Stimulated activated CD4-positive, alpha-beta T cell treated with anti-CD3 and anti-CD28 coated beads, TNF-alpha, amount 100 ng/mL, for 1 hour (primary cell): ENCODE results near the gene RABGAP1L.
"Not testable (repeated sequence)": the region's sequence is repeated elsewhere in the genome, so short reads cannot be mapped to it uniquely, and the experiment has no call there.

Experiments used
- DNase-seq, 3 donors: peaks; one replicate each; pipeline ENCODE4 v3.0.0-alpha.2; 2020; ENCODE audit warnings: low read depth in 3 of 3, low spot score in 1 of 3

Gene RABGAP1L

DNA sequence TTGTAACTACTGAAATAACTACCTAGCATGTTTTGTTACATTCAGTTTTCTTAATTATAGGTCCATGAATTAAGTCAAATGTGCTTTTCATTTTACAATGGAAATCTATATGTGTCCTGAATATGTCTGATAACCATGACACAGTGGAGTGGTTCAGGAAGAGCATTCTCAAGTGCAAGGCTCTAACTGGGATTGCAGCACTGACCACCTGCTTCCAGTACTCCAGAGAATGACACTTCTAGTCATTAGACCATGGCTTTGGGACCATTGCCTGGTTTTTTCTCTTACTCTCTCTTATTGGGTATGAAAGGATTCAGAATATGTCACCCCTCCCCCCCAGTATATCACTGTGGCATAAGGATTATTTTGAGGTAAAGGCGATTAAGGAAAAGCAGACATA is 635.5 kb downstream of the RABGAP1L start:
- no peak for DNase-seq

DNA sequence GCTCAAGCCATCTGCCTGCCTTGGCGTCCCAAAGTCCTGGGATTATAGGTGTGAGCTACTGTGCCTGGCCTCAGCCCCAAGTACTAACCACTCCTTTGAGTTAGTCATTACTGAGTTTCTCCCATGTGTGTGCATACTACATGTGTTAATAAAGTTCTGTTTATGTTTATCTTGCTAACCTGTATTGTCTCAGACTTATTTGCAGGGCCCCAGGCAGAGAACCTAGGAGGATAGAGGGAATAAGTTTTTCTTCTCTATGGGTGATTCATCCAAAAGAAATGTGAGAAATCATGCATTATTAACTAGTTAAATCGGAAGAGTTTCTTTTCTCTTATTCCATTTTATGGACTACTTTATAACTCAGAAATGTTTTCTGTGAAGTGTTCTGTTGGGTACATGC is 636.5 kb downstream of the RABGAP1L start:
- no peak for DNase-seq

DNA sequence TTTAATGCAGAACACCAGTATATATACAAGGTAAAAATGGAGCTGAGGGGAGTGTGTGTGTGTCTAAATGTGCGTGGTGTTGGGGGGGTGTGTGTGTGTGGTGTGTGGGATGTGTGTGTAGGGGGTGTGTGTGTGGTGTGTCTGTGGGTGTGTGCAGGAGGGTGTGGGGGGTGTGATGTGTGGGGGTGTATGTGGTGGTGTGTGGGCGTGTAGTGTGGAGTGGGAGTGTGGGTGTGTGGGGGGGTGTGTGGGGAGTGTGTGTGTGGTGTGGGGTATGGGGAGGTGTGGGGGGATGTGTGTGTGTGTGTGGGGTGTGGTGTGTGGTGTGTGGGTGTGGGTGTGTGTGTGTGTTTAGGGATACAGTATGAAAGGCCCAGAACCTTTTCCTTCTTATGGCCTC is 638.1 kb downstream of the RABGAP1L start:
- no peak for DNase-seq

DNA sequence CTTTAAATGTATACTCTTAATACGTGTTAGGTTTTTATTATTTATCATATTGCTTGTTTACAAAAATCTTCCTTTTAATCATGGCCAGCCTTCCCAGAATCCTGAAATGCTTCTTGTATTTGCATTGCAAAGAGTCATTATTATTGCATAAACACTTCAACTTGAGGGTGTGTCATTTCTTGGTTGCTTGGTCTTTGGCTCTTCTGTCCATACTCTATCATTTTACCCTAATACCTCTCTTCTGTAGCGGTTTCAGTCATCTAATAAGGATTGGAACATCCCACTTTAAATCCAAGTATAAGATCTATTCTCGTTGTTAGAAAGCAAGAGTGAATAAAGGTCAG is 639.8 kb downstream of the RABGAP1L start:
- no peak for DNase-seq

DNA sequence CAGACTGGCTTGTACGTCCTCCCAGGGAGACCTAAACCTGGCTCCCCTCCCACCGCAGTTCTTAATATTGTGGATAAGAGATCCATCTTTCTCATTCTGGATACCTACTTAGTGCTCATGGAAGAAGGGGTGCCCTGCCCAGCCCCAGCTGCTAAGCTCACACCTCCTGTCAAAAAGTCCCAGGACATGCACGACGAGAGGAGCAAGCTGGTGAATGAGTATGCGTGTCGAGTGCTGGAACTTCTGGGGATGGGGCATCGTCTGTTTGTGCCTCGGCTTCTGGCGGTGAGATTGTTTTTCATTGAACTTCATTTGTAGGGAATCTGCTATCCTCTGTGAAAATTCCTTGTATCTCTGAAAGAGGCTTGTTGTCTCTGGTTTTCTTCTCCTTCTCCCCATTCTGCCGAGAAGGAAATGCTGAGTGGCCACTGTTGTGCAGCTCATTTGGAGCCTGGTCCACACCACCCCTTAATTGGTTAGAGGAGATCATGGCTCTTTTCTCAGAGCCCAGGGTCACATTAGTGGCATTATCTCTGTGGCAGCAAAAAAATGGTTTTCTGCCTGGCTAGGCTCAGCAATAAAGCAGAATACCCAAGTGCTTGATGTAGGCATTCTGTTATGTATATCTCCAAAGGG is 641.0 kb downstream of the RABGAP1L start:
- no peak for DNase-seq

DNA sequence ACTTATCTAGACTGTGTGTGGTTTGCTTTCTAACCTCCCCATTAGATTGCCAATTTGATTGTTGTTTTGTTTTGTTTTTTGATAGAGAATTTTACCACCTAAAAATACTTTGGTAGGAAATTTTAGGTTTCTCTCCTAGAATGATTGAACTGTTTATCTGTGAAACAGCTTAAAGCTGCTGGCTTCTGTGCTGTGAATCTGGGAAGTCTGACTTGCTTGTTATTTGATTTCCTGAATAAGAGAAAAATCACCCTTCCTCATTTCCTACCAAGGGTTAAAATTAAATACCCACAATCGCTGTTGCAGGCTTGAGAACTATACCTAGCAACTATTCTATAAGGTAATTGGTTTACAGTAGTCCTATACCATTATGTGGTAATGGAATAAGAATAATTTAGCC is 641.6 kb downstream of the RABGAP1L start:
- DNase-seq, result no peak

DNA sequence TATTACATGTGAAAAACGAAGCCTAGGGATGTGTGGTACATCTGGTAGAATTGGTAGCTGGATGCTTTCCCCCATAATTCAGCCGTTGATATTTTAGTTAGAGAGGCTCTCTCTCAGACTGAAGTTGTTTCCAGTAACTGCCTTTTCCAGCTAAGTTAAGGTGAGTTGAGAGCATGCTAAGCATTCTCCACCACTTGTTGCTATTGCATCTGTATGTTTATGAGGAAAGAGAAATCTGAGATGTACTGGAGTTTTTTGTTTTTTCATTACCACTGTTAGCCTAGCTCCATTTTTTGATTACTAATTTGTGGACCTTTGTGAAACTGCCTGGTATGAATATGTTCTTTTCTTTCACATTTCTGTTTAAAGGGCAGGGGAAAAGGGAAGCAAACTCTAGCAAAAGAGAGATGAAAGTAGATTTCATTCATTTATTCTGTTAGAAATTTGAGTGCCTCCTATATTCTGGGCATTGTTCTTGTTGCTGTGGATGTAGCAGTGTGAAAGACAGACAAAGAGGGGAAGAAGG is 650.5 kb downstream of the RABGAP1L start:
- DNase-seq, result no peak

DNA sequence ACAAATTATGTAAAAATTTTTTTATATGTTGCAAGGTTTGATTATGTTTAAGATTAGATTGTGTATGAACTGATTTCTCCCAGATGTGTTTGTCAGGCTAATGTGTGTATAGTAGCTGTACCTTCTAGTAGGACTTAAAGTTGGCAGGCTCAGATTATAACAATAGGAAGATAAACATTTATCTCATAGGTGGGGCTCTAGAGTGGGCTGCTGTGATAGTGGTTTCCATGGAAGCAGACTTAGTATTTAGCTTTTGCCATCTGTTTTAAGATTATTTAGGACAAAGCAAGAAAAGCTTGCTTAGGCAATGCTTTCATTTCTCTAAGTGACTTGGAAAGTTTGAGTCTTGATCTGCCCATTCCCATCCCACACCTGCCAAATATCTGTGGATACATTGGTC is 652.7 kb downstream of the RABGAP1L start:
- DNase-seq, result no peak

DNA sequence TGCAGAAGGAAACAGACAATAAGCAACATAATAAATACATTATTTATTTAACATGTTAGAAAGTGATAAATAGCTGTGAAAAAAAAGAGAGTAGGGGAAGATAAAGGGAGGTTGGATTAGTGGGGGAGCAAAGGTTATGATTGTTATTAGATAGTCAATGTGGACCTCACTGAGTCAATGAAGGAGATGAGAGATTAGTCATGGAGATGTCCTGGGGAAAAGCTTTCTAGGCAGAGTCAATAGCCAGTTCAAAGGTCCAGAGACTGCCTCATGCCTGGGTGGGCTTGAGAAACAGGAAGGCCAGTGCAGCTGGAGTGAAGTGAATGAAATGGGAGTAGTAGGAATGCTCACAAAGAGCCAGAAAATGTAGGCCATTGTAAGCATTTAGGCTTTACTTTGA is 653.3 kb downstream of the RABGAP1L start:
- DNase-seq, result no peak

DNA sequence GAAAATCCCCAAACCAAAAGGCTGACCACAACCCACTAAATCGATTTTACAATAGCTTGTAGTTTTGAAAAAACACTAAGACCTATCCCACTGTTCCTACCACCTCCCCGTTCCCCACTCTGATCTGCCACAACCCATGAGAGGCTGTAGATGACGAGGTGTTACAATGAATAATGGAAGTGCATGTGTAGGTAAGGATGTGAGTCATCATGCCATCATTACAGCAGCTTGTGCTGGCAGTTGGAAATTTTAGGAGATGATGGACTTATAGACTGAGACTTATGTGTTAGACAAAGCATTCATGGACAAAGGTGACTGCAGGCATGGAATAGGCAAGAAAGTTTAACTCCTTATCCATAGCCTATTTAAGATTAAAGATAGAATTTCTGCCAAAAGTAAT is 655.7 kb downstream of the RABGAP1L start:
- DNase-seq, result no peak

DNA sequence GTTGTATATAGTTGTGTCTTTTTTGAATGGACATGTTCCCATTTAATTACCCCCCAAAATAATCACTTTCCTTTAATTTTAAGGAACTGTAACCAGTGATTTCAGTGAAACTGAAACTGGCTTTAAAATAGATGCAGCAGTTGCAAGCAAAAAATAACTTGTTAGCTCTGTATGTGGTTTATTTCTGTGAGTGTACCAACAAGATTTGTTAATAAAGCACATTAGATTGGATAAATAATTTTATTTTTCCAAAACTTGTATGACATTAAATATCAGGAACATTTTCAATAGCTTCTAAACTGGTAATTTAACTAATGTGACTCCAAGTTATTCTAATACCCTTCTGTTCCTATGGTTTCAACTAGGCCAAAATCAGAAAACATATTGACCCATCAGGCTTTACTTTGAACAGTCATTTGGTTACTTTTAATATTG is 656.2 kb downstream of the RABGAP1L start:
- DNase-seq, result no peak

DNA sequence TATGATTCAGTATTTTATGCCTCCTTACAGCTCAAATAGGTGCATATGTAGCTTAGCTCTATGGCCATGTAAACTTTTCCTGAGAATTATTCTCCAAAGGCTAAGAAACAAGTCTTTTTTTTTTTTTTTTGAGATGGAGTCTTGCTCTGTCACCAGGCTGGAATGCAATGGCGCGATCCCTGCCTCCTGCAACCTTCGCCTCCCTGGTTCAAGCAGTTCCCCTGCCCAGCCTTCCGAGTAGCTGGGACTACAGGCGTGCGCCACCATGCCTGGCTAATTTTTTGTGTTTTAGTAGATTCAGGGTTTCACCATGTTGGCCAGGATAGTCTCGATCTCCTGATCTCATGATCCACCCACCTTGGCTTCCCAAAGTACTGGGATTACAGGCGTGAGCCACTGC is 657.3 kb downstream of the RABGAP1L start:
- DNase-seq, result not testable (repeated sequence)

DNA sequence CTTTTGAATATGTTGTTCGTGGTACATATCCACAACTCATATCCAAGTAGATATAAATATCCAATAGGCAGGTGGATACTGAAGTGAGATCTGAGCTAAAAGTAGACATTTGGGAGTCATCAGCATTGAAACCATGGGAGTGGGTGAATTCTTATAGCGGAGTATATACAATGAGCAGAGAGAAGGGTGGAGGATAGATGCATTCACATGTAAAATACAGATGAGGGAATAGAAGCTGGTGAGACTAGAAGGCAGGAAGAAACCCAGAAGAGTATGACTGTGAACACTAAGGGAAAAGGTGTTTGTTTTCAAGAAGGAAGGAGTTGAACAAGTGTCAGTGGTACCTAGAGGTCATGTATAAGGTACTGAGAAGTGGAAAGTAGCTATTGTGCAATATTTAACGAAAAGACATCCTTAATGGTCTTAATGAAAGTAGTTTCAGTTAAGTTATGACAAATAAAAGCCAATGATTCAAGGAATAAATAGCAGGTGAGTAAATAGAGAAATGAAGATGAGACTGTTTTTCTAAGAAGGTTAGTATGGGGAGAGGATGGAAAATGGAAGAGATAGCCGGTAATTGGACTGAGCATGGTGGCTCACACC is 658.8 kb downstream of the RABGAP1L start:
- no peak for DNase-seq

DNA sequence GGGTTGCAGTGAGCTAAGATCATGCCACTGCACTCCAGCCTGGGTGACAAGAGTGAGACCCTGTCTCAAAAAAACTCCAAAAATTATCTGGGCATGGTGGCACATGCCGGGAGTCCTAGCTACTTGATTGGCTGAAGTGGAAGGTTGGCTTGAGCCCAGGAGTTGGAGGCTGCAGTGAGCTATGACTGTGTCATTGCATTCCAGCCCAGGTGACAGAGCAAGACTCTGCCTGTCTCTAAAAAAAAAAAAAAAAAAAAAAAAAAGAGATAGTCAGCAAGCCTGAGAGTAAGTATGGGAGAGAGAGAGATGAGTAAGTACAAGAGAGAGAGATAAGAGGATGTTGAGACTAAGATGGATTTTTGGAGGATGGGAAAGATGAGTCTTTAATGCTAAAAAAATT is 659.6 kb downstream of the RABGAP1L start:
- no peak for DNase-seq

DNA sequence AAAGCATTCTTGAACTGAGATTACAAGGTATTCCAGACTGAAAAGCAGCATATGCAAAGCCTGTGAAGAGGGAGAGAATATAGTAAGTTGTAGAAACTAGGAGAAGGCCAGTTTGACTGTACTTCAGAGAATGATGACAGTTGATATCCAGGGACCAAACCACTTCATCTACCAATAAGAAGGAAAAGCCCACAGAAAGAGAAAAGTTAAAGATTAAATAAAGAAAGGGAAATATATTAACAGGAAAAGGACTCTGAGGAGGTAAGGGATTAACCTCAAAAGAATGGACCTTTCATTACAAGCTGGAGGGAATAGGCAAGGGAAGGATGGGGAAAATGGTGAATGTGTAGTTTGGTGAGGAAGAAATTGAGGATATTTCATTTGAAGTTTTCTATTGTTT is 660.3 kb downstream of the RABGAP1L start:
- DNase-seq, result no peak

DNA sequence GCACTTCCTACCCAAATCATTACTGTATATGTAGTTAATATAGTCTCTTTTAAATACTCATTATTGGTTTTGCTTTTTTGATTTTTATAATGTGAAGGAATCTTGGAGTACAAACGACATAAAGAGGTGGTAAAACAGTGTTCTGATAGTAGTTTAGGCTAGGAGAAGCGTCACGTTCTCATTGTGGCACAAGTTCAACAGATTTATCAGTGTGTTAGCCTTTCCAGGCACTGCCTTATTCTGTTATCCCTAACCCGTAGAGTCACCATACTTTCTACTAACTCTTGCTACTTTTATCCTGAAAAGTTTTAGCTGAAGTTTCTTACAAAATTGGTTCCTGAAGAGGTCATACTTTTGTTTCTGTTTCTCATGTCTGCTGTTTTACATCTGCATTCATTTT is 665.8 kb downstream of the RABGAP1L start:
- no peak for DNase-seq

DNA sequence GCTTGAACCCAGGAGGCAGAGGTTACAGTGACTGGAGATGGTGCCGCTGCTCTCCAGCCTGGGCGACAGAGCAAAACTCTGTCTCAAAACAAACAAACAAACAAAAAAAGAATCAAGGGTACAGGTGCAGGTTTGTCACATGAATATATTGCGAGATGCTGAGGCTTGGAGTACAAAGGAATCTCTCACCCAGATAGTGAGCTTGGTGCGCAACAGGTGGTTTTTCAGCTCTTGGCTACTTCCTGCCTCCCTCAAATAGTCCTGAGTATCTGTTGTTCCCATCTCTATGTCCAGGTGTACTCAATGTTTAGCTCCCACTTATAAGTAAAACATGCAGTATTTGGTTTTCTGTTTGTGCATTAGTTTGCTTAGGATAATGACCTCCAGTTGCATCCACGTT is 666.5 kb downstream of the RABGAP1L start:
- DNase-seq, result no peak

DNA sequence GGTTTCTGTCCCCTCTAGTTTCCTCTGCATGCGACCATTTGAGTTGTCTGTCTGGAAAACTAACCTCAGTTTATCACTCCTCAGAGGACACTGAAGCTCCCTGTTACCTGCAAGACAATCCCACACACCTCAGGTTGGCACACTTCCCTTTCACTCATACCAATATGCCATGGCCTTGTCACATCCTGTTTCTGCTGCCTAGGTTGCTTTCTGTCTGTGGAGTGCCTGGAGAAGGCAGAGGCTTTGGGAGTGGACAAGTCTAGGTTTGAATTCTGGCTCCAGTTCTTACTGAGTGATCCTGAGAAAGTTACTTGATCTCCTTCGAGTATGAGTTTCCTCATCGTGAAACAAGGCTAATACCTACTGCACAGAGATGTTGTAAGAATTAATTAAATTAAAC is 668.9 kb downstream of the RABGAP1L start:
- no peak for DNase-seq

DNA sequence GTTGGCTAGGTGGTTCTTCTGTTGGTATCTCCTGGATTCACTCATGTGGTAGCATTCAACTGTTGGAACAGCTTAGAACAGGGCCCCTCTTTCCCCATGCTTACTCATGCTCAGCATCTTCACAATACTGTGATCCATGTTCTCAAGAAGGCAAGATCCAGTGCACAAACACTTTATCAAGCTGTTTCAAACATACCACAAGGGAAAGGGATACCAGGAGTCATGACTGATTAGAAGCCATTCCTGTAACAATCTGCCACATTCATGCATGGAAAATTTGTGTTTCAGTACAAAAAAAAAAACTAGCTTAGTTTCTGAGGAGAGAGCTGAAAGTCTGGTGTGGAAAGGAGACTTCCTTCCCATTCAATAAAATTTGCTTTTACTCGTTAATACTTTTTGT is 670.7 kb downstream of the RABGAP1L start:
- no peak for DNase-seq

DNA sequence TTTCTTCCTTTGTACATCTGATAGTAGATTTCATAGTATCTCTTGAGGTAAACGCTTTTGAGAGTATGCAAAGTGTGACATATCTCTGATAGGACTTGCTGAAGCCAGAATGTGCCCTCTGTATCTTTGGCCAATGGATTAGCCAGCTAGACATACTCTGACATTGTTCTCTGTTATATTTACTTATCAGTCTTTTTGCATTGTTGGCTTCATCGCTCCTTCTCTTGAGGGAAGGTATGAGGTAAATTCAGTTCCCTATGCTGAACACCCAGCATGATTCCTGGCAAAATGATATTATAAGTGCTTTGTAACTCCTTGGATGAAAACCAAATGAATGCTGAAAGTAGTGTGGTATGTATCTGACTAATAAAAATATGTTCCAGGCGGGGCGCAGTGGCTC is 677.2 kb downstream of the RABGAP1L start:
- no peak for DNase-seq

DNA sequence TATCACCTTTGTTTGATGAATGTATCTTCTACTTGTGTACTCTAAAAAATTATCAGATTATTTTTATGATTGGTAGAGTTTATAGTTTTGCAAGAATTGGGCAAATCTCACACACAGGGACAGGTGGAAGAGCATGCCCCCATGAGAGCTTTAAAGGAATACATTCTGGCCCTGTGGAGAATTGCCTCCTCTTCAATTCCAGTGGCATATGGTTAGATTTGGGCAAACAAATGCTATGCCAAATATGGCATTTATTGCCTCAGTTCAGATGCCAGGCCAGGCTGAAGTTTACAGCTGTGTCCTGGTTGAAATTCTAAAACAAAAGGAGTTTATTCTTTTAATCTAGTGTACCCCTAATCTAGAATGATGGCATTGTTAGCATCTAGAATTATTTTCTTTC is 678.1 kb downstream of the RABGAP1L start:
- DNase-seq, result no peak

DNA sequence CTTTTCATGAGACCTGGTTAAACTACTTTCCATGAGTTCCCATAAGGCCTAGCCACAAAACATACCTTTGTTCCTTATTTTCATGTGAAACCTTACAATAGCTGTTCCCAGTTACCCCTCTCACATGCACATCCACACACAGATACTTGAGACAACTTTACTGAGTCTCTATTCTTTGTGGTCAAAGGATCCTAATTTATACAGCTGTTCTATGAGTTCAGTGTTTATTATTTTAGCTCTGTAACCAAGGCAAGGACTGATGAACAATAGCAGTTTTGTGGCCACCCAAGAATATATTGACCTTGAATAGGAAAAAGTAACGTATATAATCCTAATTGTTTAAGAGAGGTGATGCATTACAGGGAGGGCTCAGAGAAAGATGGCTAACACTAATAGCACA is 679.9 kb downstream of the RABGAP1L start:
- no peak for DNase-seq

DNA sequence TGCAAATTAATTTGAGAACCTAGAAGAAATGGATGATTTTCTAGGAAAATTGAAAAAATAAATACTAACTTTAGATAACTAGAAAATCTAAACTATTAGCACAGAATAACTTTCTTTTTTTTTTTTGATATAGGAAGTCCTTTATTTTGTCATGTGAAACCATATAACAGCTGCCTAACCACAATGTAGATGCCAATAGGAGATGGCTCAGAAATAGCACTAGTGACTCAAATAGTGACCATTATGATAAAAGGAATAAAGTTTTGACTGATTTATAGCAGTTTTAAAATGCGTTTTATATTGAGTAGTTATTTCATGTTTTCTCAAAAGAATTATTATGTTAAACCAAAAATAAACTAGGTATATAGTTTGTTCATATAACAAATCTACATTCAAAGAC is 682.4 kb downstream of the RABGAP1L start:
- DNase-seq, result no peak
